H1 (cell line): ENCODE results near the gene HSPA4. TPM values are rescaled to one million over a fixed set of nuclear protein-coding genes. Genes with fewer than 3 reads are reported as not detected.

Experiments
- CTCF ChIA-PET: fragments of 300-600 bp; sonication (Branson Sonifier 250); formaldehyde crosslinking; loops from one replicate; lab custom pipeline; 2021; ENCODE audit not compliant: partially characterized antibody; lab: Charles Lee
- POLR2A ChIA-PET: fragments of 300-600 bp; sonication (Branson Sonifier 250); formaldehyde crosslinking; loops from one replicate; lab custom pipeline; 2021; ENCODE audit warnings: inconsistent platforms; ENCODE audit not compliant: partially characterized antibody; lab: Charles Lee
- DNase-seq, 2 experiments: peaks; one replicate each; pipeline versions ENCODE4 v3.0.0 to v3.0.0-alpha.2; 2010 to 2022; ENCODE audit warnings: low spot score in 2 of 2, low read depth in 1 of 2, mixed read lengths in 1 of 2
- FAIRE-seq: peaks from 2 replicates; lab custom pipeline; 2011; peaks lifted over from hg19 to GRCh38; lab: Jason Lieb, UNC
- H2AFZ ChIP-seq: 2 replicates; pipeline ENCODE4 v1.8.1; 2012; ENCODE audit warnings: low read length, inconsistent platforms
- H2AK5ac ChIP-seq: 2 replicates; pipeline ENCODE4 v1.6.1; 2013; ENCODE audit warnings: low read depth, low read length
- H2BK120ac ChIP-seq: replicated peaks from 2 replicates; pipeline ENCODE3; 2013; ENCODE audit warnings: low read depth, low read length, inconsistent platforms
- H2BK12ac ChIP-seq: 2 replicates; pipeline ENCODE4 v1.6.1; 2013; ENCODE audit warnings: low read depth, low read length
- H2BK15ac ChIP-seq: 2 replicates; pipeline ENCODE4 v1.6.1; 2013; ENCODE audit warnings: low read length
- H2BK20ac ChIP-seq: 2 replicates; pipeline ENCODE4 v1.6.1; 2013; ENCODE audit warnings: low read length
- H2BK5ac ChIP-seq: 2 replicates; pipeline ENCODE4 v1.6.1; 2013; ENCODE audit warnings: low read depth, low read length
- H3K14ac ChIP-seq: 2 replicates; pipeline ENCODE4 v1.6.1; 2013; ENCODE audit warnings: inconsistent platforms; ENCODE audit not compliant: insufficient read length
- H3K18ac ChIP-seq: 2 replicates; pipeline ENCODE4 v1.6.1; 2013; ENCODE audit warnings: low read length; ENCODE audit errors: extremely low read depth
- H3K23ac ChIP-seq: 2 replicates; pipeline ENCODE4 v1.6.1; 2013; ENCODE audit warnings: inconsistent platforms; ENCODE audit not compliant: insufficient read length
- H3K23me2 ChIP-seq: 2 replicates; pipeline ENCODE4 v1.6.1; 2013; ENCODE audit warnings: low read depth, low read length
- H3K27ac ChIP-seq: 2 replicates; pipeline ENCODE4 v1.6.1; 2011; ENCODE audit warnings: low read depth, low read length, inconsistent platforms
- H3K27me3 ChIP-seq, 4 experiments: replicated peaks in 1 of 4; 1 replicate in 1 of 4; 2 replicates in 3 of 4; pipeline versions ENCODE4 v1.6.1 to v1.8.1; 2011 to 2013; ENCODE audit warnings: low read length in 3 of 4, mild to moderate bottlenecking in 3 of 4, inconsistent platforms in 2 of 4, mixed read lengths in 2 of 4, moderate library complexity in 1 of 4; ENCODE audit not compliant: control insufficient read depth in 3 of 4, insufficient read depth in 3 of 4; ENCODE audit errors: extremely low read depth in 1 of 4
- H3K36me3 ChIP-seq, 4 experiments: 2 replicates each; pipeline versions ENCODE4 v1.6.1 to v1.8.1; 2011 to 2013; ENCODE audit warnings: mild to moderate bottlenecking in 4 of 4, low read length in 3 of 4, moderate library complexity in 2 of 4, control low read depth in 1 of 4, inconsistent platforms in 1 of 4; ENCODE audit not compliant: insufficient read depth in 4 of 4, control insufficient read depth in 2 of 4
- H3K4ac ChIP-seq: replicated peaks from 2 replicates; pipeline ENCODE3; 2013; ENCODE audit warnings: low read length, low read depth, mixed read lengths, inconsistent platforms; ENCODE audit not compliant: insufficient read length
- H3K4me1 ChIP-seq, 4 experiments: replicated peaks in 1 of 4; 1 replicate in 1 of 4; 2 replicates in 3 of 4; pipeline versions ENCODE4 v1.6.1 to v1.8.1; 2011 to 2013; ENCODE audit warnings: low read length in 3 of 4, inconsistent platforms in 2 of 4, mixed read lengths in 1 of 4; ENCODE audit not compliant: insufficient read depth in 4 of 4, control insufficient read depth in 3 of 4
- H3K4me2 ChIP-seq, 2 experiments: 2 replicates each; pipeline versions ENCODE4 v1.6.1 to v1.8.1; 2011 to 2013; ENCODE audit warnings: low read depth in 2 of 2, low read length in 2 of 2, control low read depth in 1 of 2, inconsistent platforms in 1 of 2, mild to moderate bottlenecking in 1 of 2; ENCODE audit not compliant: insufficient read depth in 1 of 2
- H3K4me3 ChIP-seq, 4 experiments: fragments of 200-600, 300-600 bp in 1 of 4; sonication (generic), shearing (Covaris generic), sonication (Bioruptor Twin) in 1 of 4; 2 replicates each; pipeline versions ENCODE4 v1.5.1 to v1.8.1; 2011 to 2016; ENCODE audit warnings: low read length in 4 of 4, low read depth in 3 of 4, control low read depth in 2 of 4, inconsistent platforms in 2 of 4, mild to moderate bottlenecking in 2 of 4, mixed read lengths in 1 of 4, moderate library complexity in 1 of 4; ENCODE audit not compliant: insufficient read depth in 2 of 4; ENCODE audit errors: extremely low read depth in 1 of 4
- H3K56ac ChIP-seq: replicated peaks from 2 replicates; pipeline ENCODE3; 2013; ENCODE audit warnings: low read depth, mild to moderate bottlenecking, mixed read lengths, low read length, inconsistent platforms; ENCODE audit not compliant: insufficient read length
- H3K79me1 ChIP-seq: 2 replicates; pipeline ENCODE4 v1.6.1; 2013; ENCODE audit warnings: low read depth, low read length, control low read depth
- H3K79me2 ChIP-seq, 2 experiments: 2 replicates each; pipeline versions ENCODE4 v1.6.1 to v1.8.1; 2012 to 2013; ENCODE audit warnings: low read length in 2 of 2, mild to moderate bottlenecking in 2 of 2, inconsistent platforms in 1 of 2; ENCODE audit not compliant: insufficient read depth in 2 of 2, control insufficient read depth in 1 of 2
- H3K9ac ChIP-seq, 4 experiments: replicated peaks in 1 of 4; 1 replicate in 1 of 4; 2 replicates in 3 of 4; pipeline versions ENCODE4 v1.6.1 to v1.8.1; 2011 to 2013; ENCODE audit warnings: low read depth in 3 of 4, low read length in 3 of 4, control low read depth in 2 of 4, mild to moderate bottlenecking in 2 of 4, moderate library complexity in 2 of 4, inconsistent platforms in 1 of 4; ENCODE audit errors: extremely low read depth in 1 of 4
- H3K9me3 ChIP-seq, 2 experiments: 2 replicates each; pipeline versions ENCODE4 v1.6.1 to v1.8.1; 2012 to 2013; ENCODE audit warnings: mild to moderate bottlenecking in 2 of 2, moderate library complexity in 2 of 2, control low read depth in 1 of 2, inconsistent platforms in 1 of 2, low read depth in 1 of 2, low read length in 1 of 2, mixed read lengths in 1 of 2; ENCODE audit not compliant: insufficient read depth in 2 of 2
- H4K20me1 ChIP-seq, 2 experiments: replicated peaks in 1 of 2; 2 replicates each; pipeline versions ENCODE3 to v1.8.1; 2011 to 2013; ENCODE audit warnings: inconsistent platforms in 2 of 2, low read length in 2 of 2, mild to moderate bottlenecking in 1 of 2; ENCODE audit not compliant: insufficient read depth in 2 of 2, control insufficient read depth in 1 of 2
- H4K5ac ChIP-seq: 2 replicates; pipeline ENCODE4 v1.6.1; 2013; ENCODE audit warnings: low read length, low read depth, mixed read lengths, inconsistent platforms; ENCODE audit not compliant: insufficient read length
- H4K8ac ChIP-seq: 2 replicates; pipeline ENCODE4 v1.8.0; 2013; ENCODE audit warnings: mild to moderate bottlenecking, moderate library complexity, low read length, inconsistent platforms; ENCODE audit not compliant: insufficient read depth; ENCODE audit errors: extremely low read depth
- H4K91ac ChIP-seq: replicated peaks from 2 replicates; pipeline ENCODE3; 2013; ENCODE audit warnings: low read length, mixed read lengths, inconsistent platforms; ENCODE audit not compliant: insufficient read length
- CREB1 ChIP-seq: IDR thresholded peaks from 2 replicates; pipeline ENCODE4 v1.6.1; 2012; ENCODE audit warnings: inconsistent platforms
- GABPA ChIP-seq: IDR thresholded peaks from 2 replicates; pipeline ENCODE4 v1.6.1; 2011; ENCODE audit warnings: mild to moderate bottlenecking, low read length, moderate library complexity, borderline replicate concordance; ENCODE audit not compliant: insufficient read depth
- SP2 ChIP-seq: IDR thresholded peaks from 2 replicates; pipeline ENCODE4 v1.6.1; 2012; ENCODE audit warnings: mild to moderate bottlenecking, low read length, inconsistent platforms
- TAF1 ChIP-seq: IDR thresholded peaks from 2 replicates; pipeline ENCODE4 v1.6.1; 2011; ENCODE audit warnings: mild to moderate bottlenecking, low read depth, low read length
- WGBS, 2 experiments: shearing (Covaris generic) in 1 of 2; methylation state at CpG; one replicate each; pipeline versions ENCODE4 v1.1.6 to v1.1.7; 2013 to 2015; ENCODE audit warnings: low lambda C conversion rate in 2 of 2, mixed read lengths in 2 of 2, inconsistent platforms in 1 of 2, low coverage in 1 of 2, missing lambda C conversion rate in 1 of 2; ENCODE audit not compliant: insufficient replicate concordance in 2 of 2, insufficient coverage in 1 of 2, insufficient read length in 1 of 2; ENCODE audit errors: extremely low coverage in 1 of 2, missing lambda C conversion rate in 1 of 2; 5-methylcytosine and 5-hydroxymethylcytosine counted together
- polyA plus RNA-seq, 7 experiments: library from polyadenylated mRNA; depleted of rRNA in 3 of 7; stranded (reverse) in 5 of 7; unstranded in 2 of 7; fragments of >200 nt in 5 of 7; fragments of 200-250 nt in 2 of 7; gene quantifications; 1 replicate in 5 of 7; 2 replicates in 1 of 7; 4 replicates in 1 of 7; pipeline versions ENCODE4 v1.2.1 to v1.2.3, GENCODE V29; 2011 to 2013; ENCODE audit warnings: missing spikeins in 2 of 7, mixed read lengths in 2 of 7
- total RNA-seq: library from RNA; stranded (reverse); fragmentation: NEBNext Ultra II Directional; extraction: Animal tissue kit (Norgen Biotek cat#: 25700); gene quantifications from 2 replicates; pipeline ENCODE4 v1.2.1, GENCODE V29; 2021

HSPA4 gene
- total and polyA plus RNA-seq, 2 of the 8 experiments (the other 6 are each of a cell fraction or from before 2014, with no cell fraction given), result 28.9 to 445 TPM

DNA sequence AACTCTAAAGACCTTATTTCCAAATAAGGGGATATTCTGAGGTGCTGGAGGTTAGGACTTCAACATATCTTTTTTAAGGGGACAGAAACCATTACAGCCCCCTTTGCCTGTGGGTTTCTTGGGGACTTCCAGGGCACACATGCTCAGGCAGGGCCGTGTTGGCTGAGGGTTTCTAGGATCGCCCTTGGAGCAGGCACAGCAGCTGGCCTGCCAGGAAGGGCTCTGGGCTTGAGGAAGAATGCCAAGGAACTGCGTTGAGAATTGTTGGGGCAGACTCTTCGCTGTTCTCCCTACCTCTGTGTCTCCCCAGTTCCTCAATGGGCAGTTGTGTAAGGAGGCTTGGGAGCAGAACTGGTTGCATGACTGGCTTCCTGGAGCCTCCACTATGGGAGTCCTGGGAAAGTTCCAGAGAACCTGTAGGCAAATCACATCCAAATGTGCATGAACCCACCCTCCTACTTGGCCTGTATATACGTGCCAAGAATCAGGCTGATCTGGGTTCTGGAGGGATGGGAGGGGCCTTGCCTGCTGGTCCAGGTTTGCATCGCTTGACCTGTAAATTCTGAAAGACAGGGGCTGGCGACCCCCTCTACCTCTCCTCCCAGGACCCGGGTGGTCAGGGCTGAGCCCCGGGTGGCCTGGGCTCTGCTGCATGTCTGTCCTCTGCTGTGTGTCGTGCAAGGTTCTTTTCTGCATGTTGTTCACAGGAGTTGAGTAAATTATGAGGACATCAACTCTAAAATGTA is 65.5 kb downstream of the HSPA4 start:
- Histone ChIP-seq H3K14ac (no peak overlapping the region), H3K79me2 (no peaks in the 10 kb centered on the region), H4K5ac (no peak overlapping the region), H2BK120ac (no peak overlapping the region), H2AK5ac (no peak overlapping the region), H3K18ac (no peak overlapping the region), H3K4ac (no peak overlapping the region), H3K36me3 (no peaks in the 10 kb centered on the region), H3K4me3 (no peak overlapping the region)
- POLR2A ChIA-PET, result interaction anchor here (1.2 kb wide), 1 partner anchor 83 kb away, joined by 3 read pairs; no protein-coding TSS in a partner anchor
- TF ChIP-seq SP2 (no peak), CREB1 (no peak), TAF1 (no peak), GABPA (no peak)
- TF ChIP-seq, all 59 proteins: peak for 0
- H4K20me1 ChIP-seq, result no peaks in the 10 kb centered on the region
- 0 out of 7 replicates have a peak, but pooled peaks cover 0 to 2% (median 0%) of the 10 kb centered on the region in 4 experiments for H3K27me3 ChIP-seq
- no peak overlapping the region for H2BK5ac ChIP-seq
- H3K9ac ChIP-seq, result no peak overlapping the region
- no peaks in the 10 kb centered on the region; a peak in 1 of 7 replicates for H3K4me1 ChIP-seq
- H2BK20ac ChIP-seq, result no peak overlapping the region
- DNase-seq (peak in 1 of 2 experiments; percentile 41), FAIRE-seq (no peak)
- H2AFZ ChIP-seq, result no peak overlapping the region
- no peak overlapping the region for H4K91ac ChIP-seq
- H3K23ac ChIP-seq, result no peak overlapping the region
- 89% methylated on average over 10 of the region's 10 CpGs; no CpG with 5 or more reads in 1 of the 2 experiments for WGBS, 2 experiments
- H2BK15ac ChIP-seq, result no peak overlapping the region
- H4K8ac ChIP-seq, result peak overlapping the region; percentile 29; the same call in 1 of the 2 replicates
- H3K4me2 ChIP-seq, result no peak overlapping the region
- no peaks in the 10 kb centered on the region for H3K9me3 ChIP-seq
- CTCF ChIA-PET, result interaction anchor here (0.8 to 11.2 kb wide), 7 partner anchors 39 to 170 kb away, joined by 3 to 150 read pairs (median 4); no protein-coding TSS in a partner anchor
- H3K23me2 ChIP-seq, result no peaks in the 10 kb centered on the region
- no peak overlapping the region for H3K56ac ChIP-seq
- H3K79me1 ChIP-seq, result no peaks in the 10 kb centered on the region
- H3K27ac ChIP-seq, result no peak overlapping the region
- H2BK12ac ChIP-seq, result no peak overlapping the region
